IMR-90 (cell line): ENCODE measurements around the gene POMT1. TPM values are rescaled to one million over a fixed set of nuclear protein-coding genes. Genes with fewer than 3 reads are reported as not detected.
A peak's percentile ranks its signal among the peaks of the same experiment; 100 is the strongest.

Experiments used
- ATAC-seq: fragments of 200-7000 bp; cut with Tn5 transposase; 2 replicates; pipeline ENCODE4 v1.9.1; 2020; ENCODE audit warnings: low read depth, mild to moderate bottlenecking, moderate library complexity
- BruUV-seq: library from RNA; stranded (reverse); fragments of 400-500 nt; replicated peaks from 2 replicates; lab custom pipeline; 2021; lab: Mats Ljungman, UMichigan
- CTCF ChIA-PET: fragments of 300-600 bp; formaldehyde crosslinking; extraction: SDS; loops from one replicate; lab custom pipeline; 2021; ENCODE audit warnings: antibody characterized with exemption; lab: Yijun Ruan, JAX
- POLR2A ChIA-PET: fragments of 300-600 bp; sonication (Branson Sonifier 250); formaldehyde crosslinking; loops from one replicate; lab custom pipeline; 2022; ENCODE audit warnings: antibody characterized with exemption; ENCODE audit not compliant: unreplicated experiment; lab: Charles Lee
- DNase-seq: peaks from one replicate; pipeline ENCODE4 v3.0.0; 2013
- H2AFZ ChIP-seq: replicated peaks from 2 replicates; pipeline ENCODE3; 2013; ENCODE audit warnings: low read length, mild to moderate bottlenecking; ENCODE audit not compliant: poor library complexity
- H2AK5ac ChIP-seq: 2 replicates; pipeline ENCODE4 v1.6.1; 2013; ENCODE audit warnings: low read depth, low read length, inconsistent platforms
- H2AK9ac ChIP-seq: replicated peaks from 2 replicates; pipeline ENCODE3; 2013; ENCODE audit warnings: mild to moderate bottlenecking, low read depth, low read length, moderate library complexity; ENCODE audit not compliant: poor library complexity
- H2BK120ac ChIP-seq: 2 replicates; pipeline ENCODE4 v1.6.1; 2013; ENCODE audit warnings: low read depth, low read length, inconsistent platforms
- H2BK15ac ChIP-seq: 3 replicates; pipeline ENCODE4 v1.6.1; 2013; ENCODE audit warnings: low read depth, low read length, inconsistent platforms
- H2BK20ac ChIP-seq: 2 replicates; pipeline ENCODE4 v1.6.1; 2013; ENCODE audit warnings: low read depth, mild to moderate bottlenecking, inconsistent platforms, low read length, moderate library complexity
- H2BK5ac ChIP-seq: 2 replicates; pipeline ENCODE4 v1.6.1; 2013; ENCODE audit warnings: mild to moderate bottlenecking, low read depth, low read length, inconsistent platforms; ENCODE audit not compliant: poor library complexity, severe bottlenecking
- H3K14ac ChIP-seq: replicated peaks from 2 replicates; pipeline ENCODE4 v1.6.1; 2013; ENCODE audit warnings: low read depth, low read length, inconsistent platforms
- H3K18ac ChIP-seq: 2 replicates; pipeline ENCODE4 v1.6.1; 2013; ENCODE audit warnings: low read depth, low read length, control low read depth
- H3K23ac ChIP-seq: 2 replicates; pipeline ENCODE4 v1.6.1; 2013; ENCODE audit warnings: low read depth, low read length, inconsistent platforms
- H3K27ac ChIP-seq: 2 replicates; pipeline ENCODE4 v1.5.1; 2013; ENCODE audit warnings: mild to moderate bottlenecking, control low read depth, low read length; ENCODE audit not compliant: insufficient read depth
- H3K27me3 ChIP-seq: 2 replicates; pipeline ENCODE4 v1.6.1; 2013; ENCODE audit warnings: low read length; ENCODE audit not compliant: control insufficient read depth, insufficient read depth
- H3K36me3 ChIP-seq: 2 replicates; pipeline ENCODE4 v1.6.1; 2013; ENCODE audit warnings: low read length, mixed read lengths; ENCODE audit not compliant: control insufficient read depth, insufficient read depth
- H3K4ac ChIP-seq: 2 replicates; pipeline ENCODE4 v1.6.1; 2013; ENCODE audit warnings: low read depth, low read length, inconsistent platforms
- H3K4me1 ChIP-seq: 2 replicates; pipeline ENCODE4 v1.6.1; 2013; ENCODE audit warnings: low read length, mixed read lengths; ENCODE audit not compliant: control insufficient read depth, insufficient read depth
- H3K4me2 ChIP-seq: 2 replicates; pipeline ENCODE4 v1.6.1; 2013; ENCODE audit warnings: low read depth, mild to moderate bottlenecking, control low read depth, low read length, moderate library complexity
- H3K4me3 ChIP-seq: 2 replicates; pipeline ENCODE4 v1.5.1; 2013; ENCODE audit warnings: low read depth, mild to moderate bottlenecking, control low read depth, low read length, moderate library complexity; ENCODE audit not compliant: insufficient read depth
- H3K56ac ChIP-seq: 2 replicates; pipeline ENCODE4 v1.6.1; 2013; ENCODE audit warnings: low read length, inconsistent platforms; ENCODE audit not compliant: insufficient read depth; ENCODE audit errors: extremely low read depth
- H3K79me1 ChIP-seq, 2 experiments: 2 replicates each; pipeline ENCODE4 v1.6.1; 2013; ENCODE audit warnings: low read length in 2 of 2, inconsistent platforms in 1 of 2, low read depth in 1 of 2
- H3K9ac ChIP-seq: 2 replicates; pipeline ENCODE4 v1.6.1; 2013; ENCODE audit warnings: low read depth, low read length, control low read depth
- H3K9me1 ChIP-seq: 2 replicates; pipeline ENCODE4 v1.6.1; 2013; ENCODE audit warnings: low read length, inconsistent platforms; ENCODE audit not compliant: insufficient read depth
- H3K9me3 ChIP-seq: 2 replicates; pipeline ENCODE4 v1.6.1; 2013; ENCODE audit warnings: low read length; ENCODE audit not compliant: control insufficient read depth, insufficient read depth
- H4K20me1 ChIP-seq: 2 replicates; pipeline ENCODE4 v1.6.1; 2013; ENCODE audit warnings: low read length, inconsistent platforms; ENCODE audit not compliant: insufficient read depth
- H4K5ac ChIP-seq: 2 replicates; pipeline ENCODE4 v1.6.1; 2013; ENCODE audit warnings: mild to moderate bottlenecking, low read depth, low read length, control low read depth
- H4K8ac ChIP-seq, 2 experiments: 2 replicates each; pipeline ENCODE4 v1.6.1; 2013; ENCODE audit warnings: low read depth in 2 of 2, low read length in 2 of 2, control low read depth in 1 of 2, inconsistent platforms in 1 of 2
- H4K91ac ChIP-seq: 2 replicates; pipeline ENCODE4 v1.6.1; 2013; ENCODE audit warnings: low read depth, low read length, inconsistent platforms; ENCODE audit not compliant: insufficient read depth
- BHLHE40 ChIP-seq: fragments of 150-350 bp; IDR thresholded peaks from 2 replicates; pipeline ENCODE4 v1.6.1; 2016; ENCODE audit warnings: mild to moderate bottlenecking, low read depth, low read length
- CEBPB ChIP-seq: IDR thresholded peaks from 2 replicates; pipeline ENCODE4 v1.6.1; 2012; ENCODE audit warnings: low read depth, low read length, improper control_type of control experiment
- CHD1 ChIP-seq: IDR thresholded peaks from 2 replicates; pipeline ENCODE4 v1.6.1; 2012; ENCODE audit warnings: low read depth, low read length, improper control_type of control experiment
- CTCF ChIP-seq: conservative IDR thresholded peaks from 2 replicates; pipeline ENCODE4 v1.5.1; 2012; ENCODE audit warnings: mild to moderate bottlenecking, low read depth, low read length, improper control_type of control experiment
- ELK1 ChIP-seq: fragments of 150-350 bp; IDR thresholded peaks from 2 replicates; pipeline ENCODE4 v1.6.1; 2016; ENCODE audit warnings: low read depth, mild to moderate bottlenecking, low read length, moderate library complexity, borderline replicate concordance
- FOS ChIP-seq: fragments of 150-350 bp; IDR thresholded peaks from 2 replicates; pipeline ENCODE4 v1.6.1; 2016; ENCODE audit warnings: low read depth, low read length
- MAFK ChIP-seq: IDR thresholded peaks from 2 replicates; pipeline ENCODE4 v1.6.1; 2012; ENCODE audit warnings: low read depth, low read length, improper control_type of control experiment
- MAZ ChIP-seq: IDR thresholded peaks from 2 replicates; pipeline ENCODE4 v1.6.1; 2012; ENCODE audit warnings: low read depth, mild to moderate bottlenecking, low read length, improper control_type of control experiment, moderate library complexity, borderline replicate concordance
- MXI1 ChIP-seq: IDR thresholded peaks from 2 replicates; pipeline ENCODE4 v1.6.1; 2012; ENCODE audit warnings: low read depth, mild to moderate bottlenecking, low read length, moderate library complexity, borderline replicate concordance
- NFE2L2 ChIP-seq: fragments of 150-350 bp; IDR thresholded peaks from 2 replicates; pipeline ENCODE4 v1.6.1; 2016; ENCODE audit warnings: low read depth, mild to moderate bottlenecking, low read length
- POLR2A ChIP-seq: IDR thresholded peaks from 2 replicates; pipeline ENCODE4 v1.6.1; 2012; ENCODE audit warnings: mild to moderate bottlenecking, low read depth, low read length
- RAD21 ChIP-seq: IDR thresholded peaks from 2 replicates; pipeline ENCODE4 v1.6.1; 2012; ENCODE audit warnings: low read length, improper control_type of control experiment
- RCOR1 ChIP-seq: IDR thresholded peaks from 2 replicates; pipeline ENCODE4 v1.6.1; 2012; ENCODE audit warnings: mild to moderate bottlenecking, low read length, improper control_type of control experiment; ENCODE audit not compliant: insufficient replicate concordance
- RFX5 ChIP-seq: IDR thresholded peaks from 2 replicates; pipeline ENCODE4 v1.8.0; 2012; ENCODE audit warnings: low read depth, mild to moderate bottlenecking, low read length, moderate library complexity
- WGBS, 2 experiments: methylation state at CpG; one replicate each; pipeline versions ENCODE4 v1.1.5 to v1.1.7; 2013; ENCODE audit warnings: missing lambda C conversion rate in 2 of 2; ENCODE audit not compliant: insufficient read length in 1 of 2; ENCODE audit errors: extremely low coverage in 2 of 2; 5-methylcytosine and 5-hydroxymethylcytosine counted together
- dilution Hi-C: fragments of 300-500 bp; cut with HindIII; formaldehyde crosslinking; loops from one replicate; pipeline ENCODE4 v1.14.3; 2018; ENCODE audit warnings: low sequenced_read_pairs; ENCODE audit not compliant: unreplicated experiment
- in situ Hi-C: fragments of 300-500 bp; cut with MboI; formaldehyde crosslinking; loops from 3 replicates; pipeline ENCODE4 v1.14.3; 2019; ENCODE audit warnings: low sequenced_read_pairs, inconsistent platforms, mixed read lengths
- intact Hi-C: fragments of 100-400 bp; cut with micrococcal nuclease; formaldehyde crosslinking; loops from 2 replicates; pipeline ENCODE4 v1.10.0; 2022
- polyA plus RNA-seq, 3 experiments: library from polyadenylated mRNA; depleted of rRNA; stranded (reverse); fragments of >200 nt; gene quantifications; 2 replicates each; pipeline ENCODE4 v1.2.3, GENCODE V29; 2012; ENCODE audit warnings: low replicate concordance in 1 of 3
- total RNA-seq: library from RNA; depleted of rRNA; stranded (reverse); fragments of >200 nt; gene quantifications from 2 replicates; pipeline ENCODE4 v1.2.3, GENCODE V29; 2012

Gene POMT1
- total and polyA plus RNA-seq, 2 of the 4 experiments (the other 2 are of a cell fraction), result 24.2 to 36.5 TPM

- BruUV-seq, result no TSS peak
- intact Hi-C loops (loop anchor here (5.0 kb wide), 1 partner anchor 243 kb away; no protein-coding TSS in a partner anchor), in situ Hi-C loops (loop anchor here (10.0 kb wide), 1 partner anchor 241 kb away; the partner anchor contains the start of gene RAPGEF1), dilution Hi-C loops (no loop called here)
- DNase-seq, result peak; percentile 49
- Histone ChIP-seq H2AK5ac (peak overlapping the region; percentile 63; the same call in 1 of the 2 replicates), H3K79me1 (peaks cover 14 to 43% of the 10 kb centered on the region in 2 experiments), H3K14ac (peak overlapping the region; percentile 52; the same call in 1 of the 2 replicates), H2AFZ (peak overlapping the region; percentile 98), H3K9me1 (peaks cover 14% of the 10 kb centered on the region; the same call in 1 of the 2 replicates), H3K9me3 (no peaks in the 10 kb centered on the region), H3K4me2 (peak overlapping the region; percentile 97), H4K20me1 (peaks cover 7% of the 10 kb centered on the region), H2BK5ac (no peak overlapping the region), H3K36me3 (peaks cover 20% of the 10 kb centered on the region), H2BK120ac (no peak overlapping the region), H3K4ac (peak overlapping the region; percentile 14), H2BK15ac (no peak overlapping the region), H3K4me1 (peaks cover 7% of the 10 kb centered on the region; the same call in 1 of the 2 replicates), H3K27me3 (no peaks in the 10 kb centered on the region), H3K4me3 (peak overlapping the region; percentile 94), H4K8ac (peak overlapping the region; percentile 9 to 77; a peak in 3 of 4 replicates), H4K91ac (peak overlapping the region; percentile 50; the same call in 1 of the 2 replicates), H2BK20ac (no peak overlapping the region), H3K18ac (no peak overlapping the region), H3K23ac (peak overlapping the region; percentile 31), H3K27ac (peak overlapping the region; percentile 73; the same call in 1 of the 2 replicates), H4K5ac (peak overlapping the region; percentile 37; the same call in 1 of the 2 replicates), H3K9ac (peak overlapping the region; percentile 83), H2AK9ac (peak overlapping the region; percentile 86), H3K56ac (no peak overlapping the region)
- WGBS, 2 experiments, result 20% methylated on average over 9 of the region's 32 CpGs; no CpG with 5 or more reads in 1 of the 2 experiments
- ChIA-PET CTCF (interaction anchor here (0.6 kb wide), 1 partner anchor 24 kb away, joined by 3 read pairs; no protein-coding TSS in a partner anchor), POLR2A (no interaction called here)
- peak; percentile 2; the same call in 1 of the 2 replicates for ATAC-seq
- TF ChIP-seq BHLHE40 (no peak), MXI1 (no peak), POLR2A (no peak), RCOR1 (no peak), CEBPB (no peak), NFE2L2 (no peak), MAZ (no peak), RAD21 (no peak), MAFK (no peak), ELK1 (no peak), RFX5 (no peak), CHD1 (no peak), FOS (no peak), CTCF (no peak)
Observed at GRCh38 chr9:131503626-131504465, 1.1 kb downstream of the POMT1 start.
